Vagina (tissue), 2 donors: ENCODE results near the gene MBLAC1. TPM values are rescaled to one million over a fixed set of nuclear protein-coding genes. Genes with fewer than 3 reads are reported as not detected.

Source experiments
- DNase-seq, 2 donors: peaks; one replicate each; pipeline ENCODE4 v3.0.0-alpha.2; 2017; ENCODE audit errors: extremely low spot score in 2 of 2
- H3K27ac ChIP-seq: fragments of 200-600 bp; sonication (generic); one replicate; pipeline ENCODE4 v1.5.1; 2019
- H3K27me3 ChIP-seq: fragments of 200-600 bp; sonication (generic); one replicate; pipeline ENCODE4 v1.5.1; 2019
- H3K36me3 ChIP-seq, 2 donors: fragments of 200-600 bp; sonication (generic); one replicate each; pipeline ENCODE4 v1.5.1; 2017 to 2019
- H3K4me1 ChIP-seq: fragments of 200-600 bp; sonication (generic); one replicate; pipeline ENCODE4 v1.5.1; 2019
- H3K4me3 ChIP-seq, 2 donors: fragments of 200-600 bp; sonication (generic); 1 replicate in 1 of 2; 2 replicates in 1 of 2; pipeline ENCODE4 v1.5.1; 2016 to 2019
- H3K9me3 ChIP-seq: fragments of 200-600 bp; sonication (generic); one replicate; pipeline ENCODE4 v1.5.1; 2019
- CTCF ChIP-seq, 3 experiments: fragments of 450-650 bp in 2 of 3; fragments of 200-600 bp in 1 of 3; sonication (generic) in 1 of 3; IDR thresholded peaks; one replicate each; pipeline ENCODE4 v1.5.1; 2017 to 2019; ENCODE audit warnings: antibody characterized with exemption in 3 of 3, mild to moderate bottlenecking in 2 of 3, moderate library complexity in 2 of 3
- POLR2A ChIP-seq, 2 donors: fragments of 450-650 bp; IDR thresholded peaks; one replicate each; pipeline ENCODE4 v1.6.1; 2017; ENCODE audit warnings: antibody characterized with exemption in 2 of 2, mild to moderate bottlenecking in 2 of 2, moderate library complexity in 2 of 2
- POLR2AphosphoS5 ChIP-seq, 2 donors: sonication (generic); formaldehyde crosslinking; IDR thresholded peaks; one replicate each; pipeline ENCODE4 v1.9.0; 2017; ENCODE audit warnings: antibody characterized with exemption in 2 of 2, mild to moderate bottlenecking in 2 of 2, low read depth in 1 of 2; ENCODE audit not compliant: insufficient read depth in 1 of 2
- intact Hi-C: fragments of 100-400 bp; cut with DNase I; formaldehyde crosslinking; loops from one replicate; pipeline ENCODE4 v1.15.1; 2023
- total RNA-seq: library from RNA; depleted of rRNA; stranded (reverse); fragments of >200 nt; gene quantifications from one replicate; pipeline ENCODE4 v1.2.3, GENCODE V29; 2016

The MBLAC1 gene
- total RNA-seq, 1 donor from 2014 or later, result 2.9 TPM

GRCh38 chr7:100088095-100088620, 38.6 kb upstream of the MBLAC1 start:
- no peak for DNase-seq
- no peaks in the 10 kb centered on the region for H3K27me3 ChIP-seq
- peak overlapping the region; percentile 94 to 95 for H3K4me3 ChIP-seq
- TF ChIP-seq POLR2AphosphoS5 (IDR thresholded peaks at IDR 0.05; ENCODE audit: insufficient read depth in 1 of 2, low read depth in 1 of 2) (no peak), CTCF (IDR thresholded peaks at IDR 0.05) (no peak), POLR2A (IDR thresholded peaks at IDR 0.05) (no peak)
- H3K9me3 ChIP-seq, result no peaks in the 10 kb centered on the region
- peaks cover 24% of the 10 kb centered on the region for H3K4me1 ChIP-seq
- peak overlapping the region; percentile 88 for H3K27ac ChIP-seq
- intact Hi-C loops, result no loop called here
- peaks cover 0 to 23% of the 10 kb centered on the region in 2 donors for H3K36me3 ChIP-seq

GRCh38 chr7:100088621-100089457, 37.9 kb upstream of the MBLAC1 start, which contains the start of gene COPS6:
COPS6 (plus strand) TSS chr7:100088969; CDS start chr7:100088991, 22 bp downstream.
- H3K27me3 ChIP-seq, result no peaks in the 10 kb centered on the region
- peaks cover 0 to 30% of the 10 kb centered on the region in 2 donors for H3K36me3 ChIP-seq
- H3K27ac ChIP-seq, result peak within 1 kb of the TSS; percentile 88
- TF ChIP-seq CTCF (IDR thresholded peaks at IDR 0.05) (peak in 1 of 3 experiments; percentile 33), POLR2AphosphoS5 (IDR thresholded peaks at IDR 0.05; ENCODE audit: insufficient read depth in 1 of 2, low read depth in 1 of 2) (peak; percentile 38 to 78), POLR2A (IDR thresholded peaks at IDR 0.05) (peak in 1 of 2 donors; percentile 76)
- DNase-seq, result no peak
- intact Hi-C loops, result no loop called here
- H3K4me1 ChIP-seq, result peaks cover 24% of the 10 kb centered on the region
- H3K9me3 ChIP-seq, result no peaks in the 10 kb centered on the region
- H3K4me3 ChIP-seq, result peak within 1 kb of the TSS; percentile 94 to 95

- peaks cover 24% of the 10 kb centered on the region for H3K4me1 ChIP-seq
Measured at GRCh38 chr7:100089458-100090196, 37.1 kb upstream of the MBLAC1 start.

More at GRCh38 chr7:100089458-100090196, 37.1 kb upstream of the MBLAC1 start:
- DNase-seq, result no peak
- intact Hi-C loops, result no loop called here
- TF ChIP-seq CTCF (IDR thresholded peaks at IDR 0.05) (no peak), POLR2A (IDR thresholded peaks at IDR 0.05) (no peak), POLR2AphosphoS5 (IDR thresholded peaks at IDR 0.05; ENCODE audit: insufficient read depth in 1 of 2, low read depth in 1 of 2) (no peak)
- peaks cover 0 to 34% of the 10 kb centered on the region in 2 donors for H3K36me3 ChIP-seq
- H3K4me3 ChIP-seq, result peak overlapping the region; percentile 94 to 95
- peak overlapping the region; percentile 88 for H3K27ac ChIP-seq
- no peaks in the 10 kb centered on the region for H3K9me3 ChIP-seq
- no peaks in the 10 kb centered on the region for H3K27me3 ChIP-seq
